GM12878 (cell line): ENCODE data around the gene TRABD. TPM values are rescaled to one million over a fixed set of nuclear protein-coding genes. Genes with fewer than 3 reads are reported as not detected.

Experiments used
- ATAC-seq: fragments of 200-7000 bp; cut with Tn5 transposase; 3 replicates; pipeline ENCODE4 v1.9.1; 2020; ENCODE audit warnings: mild to moderate bottlenecking, moderate library complexity
- BruUV-seq: library from RNA; stranded (reverse); fragments of 400-500 nt; replicated peaks from 2 replicates; lab custom pipeline; 2021; lab: Mats Ljungman, UMichigan
- CTCF ChIA-PET: fragments of 300-600 bp; sonication (Branson Sonifier 250); formaldehyde crosslinking; extraction: SDS; loops from one replicate; lab custom pipeline; 2021; ENCODE audit warnings: inconsistent platforms; lab: Yijun Ruan, JAX
- POLR2A ChIA-PET: fragments of 350-600 bp; formaldehyde crosslinking; extraction: SDS; loops from one replicate; lab custom pipeline; 2021; ENCODE audit warnings: inconsistent platforms; lab: Charles Lee
- RAD21 ChIA-PET: fragments of 300-600 bp; sonication (Branson Sonifier 250); formaldehyde crosslinking; loops from one replicate; lab custom pipeline; 2023; ENCODE audit warnings: antibody characterized with exemption; ENCODE audit not compliant: unreplicated experiment; lab: Charles Lee
- SMC1A ChIA-PET: fragments of 300-600 bp; sonication (Branson Sonifier 250); formaldehyde crosslinking; loops from one replicate; lab custom pipeline; 2023; ENCODE audit not compliant: unreplicated experiment, uncharacterized antibody; lab: Charles Lee
- DNase-seq: peaks from one replicate; pipeline ENCODE4 v3.0.0-alpha.2; 2011; ENCODE audit warnings: low read depth, low spot score
- FAIRE-seq: peaks from 3 replicates; lab custom pipeline; 2011; peaks lifted over from hg19 to GRCh38; lab: Jason Lieb, UNC
- H2AFZ ChIP-seq: 2 replicates; pipeline ENCODE4 v1.6.0; 2011; ENCODE audit warnings: low read depth, low read length, control low read depth; ENCODE audit not compliant: control insufficient read depth
- H3K27ac ChIP-seq: 2 replicates; pipeline ENCODE4 v1.5.1; 2011; ENCODE audit warnings: control low read depth; ENCODE audit not compliant: control insufficient read depth, insufficient read depth
- H3K27me3 ChIP-seq, 2 experiments: replicated peaks in 1 of 2; 2 replicates each; pipeline versions ENCODE4 v1.6.0 to v1.6.1; 2011; ENCODE audit warnings: low read length in 1 of 2; ENCODE audit not compliant: control insufficient read depth in 2 of 2, insufficient read depth in 2 of 2
- H3K36me3 ChIP-seq, 2 experiments: 2 replicates each; pipeline ENCODE4 v1.5.1; 2011; ENCODE audit warnings: low read length in 1 of 2; ENCODE audit not compliant: control insufficient read depth in 2 of 2, insufficient read depth in 2 of 2
- H3K4me1 ChIP-seq: 2 replicates; pipeline ENCODE4 v1.6.1; 2011; ENCODE audit warnings: mild to moderate bottlenecking, low read length, moderate library complexity, mixed read lengths; ENCODE audit not compliant: control insufficient read depth, insufficient read depth
- H3K4me2 ChIP-seq: 2 replicates; pipeline ENCODE4 v1.6.0; 2011; ENCODE audit warnings: control low read depth; ENCODE audit not compliant: control insufficient read depth, insufficient read depth
- H3K4me3 ChIP-seq: fragments of 200-600 bp; sonication (generic); 2 replicates; pipeline ENCODE4 v1.5.1; 2016
- H3K79me2 ChIP-seq: 2 replicates; pipeline ENCODE4 v1.6.0; 2011; ENCODE audit warnings: low read length; ENCODE audit not compliant: control insufficient read depth, insufficient read depth
- H3K9ac ChIP-seq: 2 replicates; pipeline ENCODE4 v1.8.0; 2011; ENCODE audit warnings: low read length, control low read depth, mixed read lengths; ENCODE audit not compliant: control insufficient read depth, insufficient read depth
- H3K9me3 ChIP-seq: replicated peaks from 3 replicates; pipeline ENCODE4 v1.5.1; 2011; ENCODE audit warnings: mild to moderate bottlenecking, low read length; ENCODE audit not compliant: control insufficient read depth, insufficient read depth
- H4K20me1 ChIP-seq: 2 replicates; pipeline ENCODE4 v1.6.0; 2011; ENCODE audit not compliant: control insufficient read depth, insufficient read depth
- NBN ChIP-seq: fragments of 450-650 bp; IDR thresholded peaks from 2 replicates; pipeline ENCODE4 v1.6.1; 2016
- NFYB ChIP-seq: IDR thresholded peaks from 2 replicates; pipeline ENCODE4 v1.6.1; 2011; ENCODE audit warnings: low read depth, mild to moderate bottlenecking, low read length, improper control_type of control experiment, moderate library complexity; ENCODE audit not compliant: insufficient read depth
- ZBED1 ChIP-seq: IDR thresholded peaks from 2 replicates; pipeline ENCODE4 v1.6.1; 2016; ENCODE audit warnings: borderline replicate concordance
- WGBS: methylation state at CpG from one replicate; pipeline ENCODE4 v1.1.6; 2016; ENCODE audit warnings: low lambda C conversion rate; ENCODE audit not compliant: insufficient replicate concordance, insufficient coverage; ENCODE audit errors: missing lambda C conversion rate; 5-methylcytosine and 5-hydroxymethylcytosine counted together
- in situ Hi-C: fragments of 300-500 bp; cut with MboI; formaldehyde crosslinking; loops from 9 replicates; pipeline ENCODE4 v1.14.3; 2018; ENCODE audit warnings: mixed read lengths
- intact Hi-C: fragments of 100-400 bp; cut with micrococcal nuclease; formaldehyde crosslinking; loops from one replicate; pipeline ENCODE4 v1.14.2; 2022; ENCODE audit not compliant: unreplicated experiment
- polyA plus RNA-seq, 11 experiments: library from polyadenylated mRNA; depleted of rRNA in 4 of 11; unstranded in 6 of 11; stranded (reverse) in 5 of 11; fragments of >200 nt; fragmentation: Nextera tagmentation in 4 of 11; fragmentation: Illumina TruSeq in 1 of 11; extraction: Ambion mirVana in 4 of 11; extraction: Trizol in 1 of 11; gene quantifications; 1 replicate in 1 of 11; 2 replicates in 10 of 11; pipeline versions ENCODE4 v1.2.1 to v1.2.3, GENCODE V29; 2011 to 2016; ENCODE audit warnings: inconsistent platforms in 2 of 11, missing spikeins in 2 of 11, low read depth in 1 of 11
- total RNA-seq, 4 experiments: library from RNA; depleted of rRNA in 3 of 4; stranded (reverse); fragments of >200 nt in 3 of 4; fragmentation: Illumina TruSeq in 1 of 4; extraction: Trizol in 1 of 4; gene quantifications; 2 replicates each; pipeline versions ENCODE4 v1.2.1 to v1.2.3, GENCODE V29; 2013 to 2021
- TF ChIP-seq, protein P1 (sequence below): IDR thresholded peaks from 2 replicates; pipeline ENCODE4 v1.6.1; 2012; ENCODE audit warnings: improper control_type of control experiment, low read depth, low read length; ENCODE audit not compliant: insufficient replicate concordance
- TF ChIP-seq, protein P2 (sequence below): fragments of 450-650 bp; IDR thresholded peaks from 2 replicates; pipeline ENCODE4 v1.6.1; 2016; ENCODE audit warnings: mild to moderate bottlenecking, moderate library complexity, borderline replicate concordance

Gene TRABD
- total and polyA plus RNA-seq, 10 of the 15 experiments (the other 5 are each of a cell fraction or from before 2014, with no cell fraction given) = 0.43 to 116 (median 58.1) TPM

DNA sequence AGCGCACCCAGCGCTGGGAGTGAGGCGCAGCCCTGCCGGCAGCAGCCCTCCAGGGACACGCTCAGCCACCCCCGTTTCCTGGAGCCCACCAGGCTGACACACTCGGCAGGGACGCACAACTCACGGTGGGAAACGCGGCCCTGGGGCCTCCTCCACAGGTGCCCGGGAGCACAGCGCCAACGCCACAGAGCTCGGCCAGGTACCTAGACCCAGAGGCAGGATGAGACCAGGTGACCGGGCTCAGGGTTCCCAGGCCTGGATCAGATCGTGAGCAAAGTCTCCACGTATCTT, 41.1 kb downstream of the TRABD start (continued):
- TF ChIP-seq, protein P1, sequence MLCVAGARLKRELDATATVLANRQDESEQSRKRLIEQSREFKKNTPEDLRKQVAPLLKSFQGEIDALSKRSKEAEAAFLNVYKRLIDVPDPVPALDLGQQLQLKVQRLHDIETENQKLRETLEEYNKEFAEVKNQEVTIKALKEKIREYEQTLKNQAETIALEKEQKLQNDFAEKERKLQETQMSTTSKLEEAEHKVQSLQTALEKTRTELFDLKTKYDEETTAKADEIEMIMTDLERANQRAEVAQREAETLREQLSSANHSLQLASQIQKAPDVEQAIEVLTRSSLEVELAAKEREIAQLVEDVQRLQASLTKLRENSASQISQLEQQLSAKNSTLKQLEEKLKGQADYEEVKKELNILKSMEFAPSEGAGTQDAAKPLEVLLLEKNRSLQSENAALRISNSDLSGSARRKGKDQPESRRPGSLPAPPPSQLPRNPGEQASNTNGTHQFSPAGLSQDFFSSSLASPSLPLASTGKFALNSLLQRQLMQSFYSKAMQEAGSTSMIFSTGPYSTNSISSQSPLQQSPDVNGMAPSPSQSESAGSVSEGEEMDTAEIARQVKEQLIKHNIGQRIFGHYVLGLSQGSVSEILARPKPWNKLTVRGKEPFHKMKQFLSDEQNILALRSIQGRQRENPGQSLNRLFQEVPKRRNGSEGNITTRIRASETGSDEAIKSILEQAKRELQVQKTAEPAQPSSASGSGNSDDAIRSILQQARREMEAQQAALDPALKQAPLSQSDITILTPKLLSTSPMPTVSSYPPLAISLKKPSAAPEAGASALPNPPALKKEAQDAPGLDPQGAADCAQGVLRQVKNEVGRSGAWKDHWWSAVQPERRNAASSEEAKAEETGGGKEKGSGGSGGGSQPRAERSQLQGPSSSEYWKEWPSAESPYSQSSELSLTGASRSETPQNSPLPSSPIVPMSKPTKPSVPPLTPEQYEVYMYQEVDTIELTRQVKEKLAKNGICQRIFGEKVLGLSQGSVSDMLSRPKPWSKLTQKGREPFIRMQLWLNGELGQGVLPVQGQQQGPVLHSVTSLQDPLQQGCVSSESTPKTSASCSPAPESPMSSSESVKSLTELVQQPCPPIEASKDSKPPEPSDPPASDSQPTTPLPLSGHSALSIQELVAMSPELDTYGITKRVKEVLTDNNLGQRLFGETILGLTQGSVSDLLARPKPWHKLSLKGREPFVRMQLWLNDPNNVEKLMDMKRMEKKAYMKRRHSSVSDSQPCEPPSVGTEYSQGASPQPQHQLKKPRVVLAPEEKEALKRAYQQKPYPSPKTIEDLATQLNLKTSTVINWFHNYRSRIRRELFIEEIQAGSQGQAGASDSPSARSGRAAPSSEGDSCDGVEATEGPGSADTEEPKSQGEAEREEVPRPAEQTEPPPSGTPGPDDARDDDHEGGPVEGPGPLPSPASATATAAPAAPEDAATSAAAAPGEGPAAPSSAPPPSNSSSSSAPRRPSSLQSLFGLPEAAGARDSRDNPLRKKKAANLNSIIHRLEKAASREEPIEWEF = no peak
- no peak for TF ChIP-seq NFYB

GRCh38 chr22:50227579-50228215, 42.0 kb downstream of the TRABD start:
- DNase-seq = no peak
- H2AFZ ChIP-seq = no peak overlapping the region
- intact Hi-C loops = no loop called here
- TF ChIP-seq NFYB = no peak
- TF ChIP-seq, protein P2, sequence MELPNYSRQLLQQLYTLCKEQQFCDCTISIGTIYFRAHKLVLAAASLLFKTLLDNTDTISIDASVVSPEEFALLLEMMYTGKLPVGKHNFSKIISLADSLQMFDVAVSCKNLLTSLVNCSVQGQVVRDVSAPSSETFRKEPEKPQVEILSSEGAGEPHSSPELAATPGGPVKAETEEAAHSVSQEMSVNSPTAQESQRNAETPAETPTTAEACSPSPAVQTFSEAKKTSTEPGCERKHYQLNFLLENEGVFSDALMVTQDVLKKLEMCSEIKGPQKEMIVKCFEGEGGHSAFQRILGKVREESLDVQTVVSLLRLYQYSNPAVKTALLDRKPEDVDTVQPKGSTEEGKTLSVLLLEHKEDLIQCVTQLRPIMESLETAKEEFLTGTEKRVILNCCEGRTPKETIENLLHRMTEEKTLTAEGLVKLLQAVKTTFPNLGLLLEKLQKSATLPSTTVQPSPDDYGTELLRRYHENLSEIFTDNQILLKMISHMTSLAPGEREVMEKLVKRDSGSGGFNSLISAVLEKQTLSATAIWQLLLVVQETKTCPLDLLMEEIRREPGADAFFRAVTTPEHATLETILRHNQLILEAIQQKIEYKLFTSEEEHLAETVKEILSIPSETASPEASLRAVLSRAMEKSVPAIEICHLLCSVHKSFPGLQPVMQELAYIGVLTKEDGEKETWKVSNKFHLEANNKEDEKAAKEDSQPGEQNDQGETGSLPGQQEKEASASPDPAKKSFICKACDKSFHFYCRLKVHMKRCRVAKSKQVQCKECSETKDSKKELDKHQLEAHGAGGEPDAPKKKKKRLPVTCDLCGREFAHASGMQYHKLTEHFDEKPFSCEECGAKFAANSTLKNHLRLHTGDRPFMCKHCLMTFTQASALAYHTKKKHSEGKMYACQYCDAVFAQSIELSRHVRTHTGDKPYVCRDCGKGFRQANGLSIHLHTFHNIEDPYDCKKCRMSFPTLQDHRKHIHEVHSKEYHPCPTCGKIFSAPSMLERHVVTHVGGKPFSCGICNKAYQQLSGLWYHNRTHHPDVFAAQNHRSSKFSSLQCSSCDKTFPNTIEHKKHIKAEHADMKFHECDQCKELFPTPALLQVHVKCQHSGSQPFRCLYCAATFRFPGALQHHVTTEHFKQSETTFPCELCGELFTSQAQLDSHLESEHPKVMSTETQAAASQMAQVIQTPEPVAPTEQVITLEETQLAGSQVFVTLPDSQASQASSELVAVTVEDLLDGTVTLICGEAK = no peak
- no peak for TF ChIP-seq NBN
- no peak for TF ChIP-seq ZBED1
- H3K4me1 ChIP-seq = no peaks in the 10 kb centered on the region
- H3K36me3 ChIP-seq = peaks cover 8 to 18% of the 10 kb centered on the region in 2 experiments; a peak in 3 of 4 replicates
- 97% methylated on average over 25 of the region's 25 CpGs for WGBS
- H3K27me3 ChIP-seq = no peaks in the 10 kb centered on the region
- no peak for FAIRE-seq
- no peaks in the 10 kb centered on the region for H3K9me3 ChIP-seq
- SMC1A ChIA-PET = no interaction called here
- CTCF ChIA-PET = no interaction called here
- in situ Hi-C loops = no loop called here
- H3K4me3 ChIP-seq = no peak overlapping the region
- no peak overlapping the region for H3K27ac ChIP-seq
- RAD21 ChIA-PET = interaction anchor here (1.0 kb wide), 1 partner anchor 79 kb away, joined by 3 read pairs; no protein-coding TSS in a partner anchor
- H4K20me1 ChIP-seq = no peaks in the 10 kb centered on the region
- POLR2A ChIA-PET = interaction anchor here (0.5 to 0.6 kb wide), 2 partner anchors 67 to 69 kb away, joined by 3 read pairs; no protein-coding TSS in a partner anchor
- BruUV-seq = no TSS peak
- no peak for ATAC-seq
- no peaks in the 10 kb centered on the region for H3K79me2 ChIP-seq
- no peak overlapping the region for H3K9ac ChIP-seq
- H3K4me2 ChIP-seq = no peak overlapping the region
